ENCODE data around the gene SDHC. TPM values are rescaled to one million over a fixed set of nuclear protein-coding genes. Genes with fewer than 3 reads are reported as not detected.
"Not testable (repeated sequence)": the region's sequence is repeated elsewhere in the genome, so short reads cannot be mapped to it uniquely, and the experiment has no call there.

SDHC gene
- total RNA-seq, 2 donors from 2014 or later, result 294 to 331 TPM

GRCh38 chr1:161408429-161409052 lies 94.4 kb downstream of the SDHC start:
- DNase-seq, result no peak
- H3K4me1 ChIP-seq, result no peaks in the 10 kb centered on the region
- no peaks in the 10 kb centered on the region for H3K27me3 ChIP-seq
- H3K9me3 ChIP-seq, result no peaks in the 10 kb centered on the region
- H3K36me3 ChIP-seq, result no peaks in the 10 kb centered on the region
- H3K9ac ChIP-seq (ENCODE audit: low read depth in 2 of 2, low read length in 2 of 2), result no peak overlapping the region
- intact Hi-C loops (cut with DNase I), result no loop called here
- TF ChIP-seq, protein P1, sequence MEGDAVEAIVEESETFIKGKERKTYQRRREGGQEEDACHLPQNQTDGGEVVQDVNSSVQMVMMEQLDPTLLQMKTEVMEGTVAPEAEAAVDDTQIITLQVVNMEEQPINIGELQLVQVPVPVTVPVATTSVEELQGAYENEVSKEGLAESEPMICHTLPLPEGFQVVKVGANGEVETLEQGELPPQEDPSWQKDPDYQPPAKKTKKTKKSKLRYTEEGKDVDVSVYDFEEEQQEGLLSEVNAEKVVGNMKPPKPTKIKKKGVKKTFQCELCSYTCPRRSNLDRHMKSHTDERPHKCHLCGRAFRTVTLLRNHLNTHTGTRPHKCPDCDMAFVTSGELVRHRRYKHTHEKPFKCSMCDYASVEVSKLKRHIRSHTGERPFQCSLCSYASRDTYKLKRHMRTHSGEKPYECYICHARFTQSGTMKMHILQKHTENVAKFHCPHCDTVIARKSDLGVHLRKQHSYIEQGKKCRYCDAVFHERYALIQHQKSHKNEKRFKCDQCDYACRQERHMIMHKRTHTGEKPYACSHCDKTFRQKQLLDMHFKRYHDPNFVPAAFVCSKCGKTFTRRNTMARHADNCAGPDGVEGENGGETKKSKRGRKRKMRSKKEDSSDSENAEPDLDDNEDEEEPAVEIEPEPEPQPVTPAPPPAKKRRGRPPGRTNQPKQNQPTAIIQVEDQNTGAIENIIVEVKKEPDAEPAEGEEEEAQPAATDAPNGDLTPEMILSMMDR (IDR thresholded peaks at IDR 0.05), result no peak
- H3K27ac ChIP-seq, result no peak overlapping the region
- H3K4me3 ChIP-seq, result no peak overlapping the region

- DNase-seq; H3K9me3 ChIP-seq; H3K4me3 ChIP-seq; H3K27me3 ChIP-seq; H3K4me1 ChIP-seq; intact Hi-C loops (cut with DNase I); H3K27ac ChIP-seq; H3K9ac ChIP-seq (ENCODE audit: low read depth in 2 of 2, low read length in 2 of 2); H3K36me3 ChIP-seq: not testable (repeated sequence)
These were observed 95.9 kb downstream of the SDHC start for GRCh38 chr1:161409848-161410635.

GRCh38 chr1:161410636-161410970 lies 96.4 kb downstream of the SDHC start:
- intact Hi-C loops (cut with DNase I); H3K9ac ChIP-seq (ENCODE audit: low read depth in 2 of 2, low read length in 2 of 2); H3K27me3 ChIP-seq; DNase-seq; H3K4me1 ChIP-seq; H3K4me3 ChIP-seq; H3K9me3 ChIP-seq; H3K27ac ChIP-seq; H3K36me3 ChIP-seq: not testable (repeated sequence)

Other genes with a start within 250 kb of the SDHC start
- gene ARHGAP30, start 244.5 kb upstream of the SDHC start, total RNA-seq, result 1 to 10 TPM; 3.5 to 5.3 TPM
- gene NECTIN4, start 224.8 kb upstream of the SDHC start, total RNA-seq, result 1 to 10 TPM; 4.6 to 7.8 TPM
- gene KLHDC9, start 216.0 kb upstream of the SDHC start, total RNA-seq, result 10 to 100 TPM in 1 of 2 donors, 1 to 10 TPM in 1; 7.1 to 10.1 TPM
- gene PFDN2, start 196.3 kb upstream of the SDHC start, total RNA-seq, result 10 to 100 TPM; 42.7 to 49.6 TPM
- gene NIT1, start 196.3 kb upstream of the SDHC start, total RNA-seq, result 10 to 100 TPM; 58.8 to 84.4 TPM
- 10 to 100 TPM; 33.8 to 34.3 TPM for gene DEDD, start 181.7 kb upstream of the SDHC start, total RNA-seq
- gene UFC1, start 160.4 kb upstream of the SDHC start, total RNA-seq, result 100 to 1,000 TPM in 1 of 2 donors, 10 to 100 TPM in 1; 94.2 to 111 TPM
- 10 to 100 TPM; 20.8 to 29.0 TPM for gene USP21, start 154.9 kb upstream of the SDHC start, total RNA-seq
- gene PPOX, start 148.0 kb upstream of the SDHC start, total RNA-seq, result 10 to 100 TPM; 13.4 to 14.3 TPM
- gene B4GALT3, start 136.9 kb upstream of the SDHC start, total RNA-seq, result 10 to 100 TPM; 30.3 to 34.8 TPM
- 10 to 100 TPM in 1 of 2 donors, under 1 TPM in 1; 0.57 to 14.0 TPM for gene ADAMTS4, start 115.3 kb upstream of the SDHC start, total RNA-seq
- 100 to 1,000 TPM; 167 to 169 TPM for gene NDUFS2, start 112.0 kb upstream of the SDHC start, total RNA-seq
- 10 to 100 TPM in 1 of 2 donors, 1 to 10 TPM in 1; 6.6 to 16.0 TPM for gene FCER1G, start 99.1 kb upstream of the SDHC start, total RNA-seq
- 1 to 10 TPM in 1 of 2 donors, not detected in 1; 5.1 TPM for gene APOA2, start 90.8 kb upstream of the SDHC start, total RNA-seq
- 10 to 100 TPM; 16.6 to 23.1 TPM for gene TOMM40L, start 88.3 kb upstream of the SDHC start, total RNA-seq
- gene NR1I3, start 76.2 kb upstream of the SDHC start, total RNA-seq, result not detected
- gene PCP4L1, start 55.6 kb upstream of the SDHC start, total RNA-seq, result 1 to 10 TPM in 1 of 2 donors, under 1 TPM in 1; 0.22 to 1.4 TPM
- 1 to 10 TPM; 2.7 to 3.1 TPM for gene MPZ, start 4.4 kb upstream of the SDHC start, total RNA-seq
- not detected for gene CFAP126, start 53.5 kb downstream of the SDHC start, total RNA-seq
- 10 to 100 TPM in 1 of 2 donors, 1 to 10 TPM in 1; 4.5 to 14.0 TPM for gene FCGR2A, start 191.1 kb downstream of the SDHC start, total RNA-seq
- gene HSPA6, start 210.2 kb downstream of the SDHC start, total RNA-seq, result 1 to 10 TPM; 1.0 to 3.6 TPM
- 10 to 100 TPM in 1 of 2 donors, 1 to 10 TPM in 1; 3.2 to 10.1 TPM for gene FCGR3A, start 235.4 kb downstream of the SDHC start, total RNA-seq

Measured in colonic mucosa (tissue), 4 donors.